Spleen (tissue), 7 donors: ENCODE measurements around the gene CATSPERB.

Experiments
- POLR2A ChIP-seq, 3 donors: fragments of 450-650 bp; IDR thresholded peaks; one replicate each; pipeline ENCODE4 v1.5.1; 2017; ENCODE audit warnings: antibody characterized with exemption in 3 of 3, mild to moderate bottlenecking in 1 of 3
- POLR2AphosphoS5 ChIP-seq, 3 donors: sonication (generic); formaldehyde crosslinking; IDR thresholded peaks; one replicate each; pipeline ENCODE4 v1.5.1; 2017; ENCODE audit warnings: antibody characterized with exemption in 3 of 3
- TF ChIP-seq, protein P1 (sequence below), 11 experiments: fragments of 200-600 bp in 7 of 11; fragments of 450-650 bp in 4 of 11; sonication (generic) in 4 of 11; IDR thresholded peaks in 8 of 11; conservative IDR thresholded peaks in 3 of 11; 1 replicate in 7 of 11; 2 replicates in 4 of 11; pipeline versions ENCODE4 v1.4.0 to v1.8.0; 2016 to 2021; ENCODE audit warnings: antibody characterized with exemption in 11 of 11, inconsistent platforms in 4 of 11, mild to moderate bottlenecking in 1 of 11
- donor health status: DM: no; HTN: no; CAD: no; lungs with moderate emphysema.
- donor health status: DM: no; HTN: no; CAD: no.
- donor health status: DM: no; HTN: no; CAD: no.

DNA sequence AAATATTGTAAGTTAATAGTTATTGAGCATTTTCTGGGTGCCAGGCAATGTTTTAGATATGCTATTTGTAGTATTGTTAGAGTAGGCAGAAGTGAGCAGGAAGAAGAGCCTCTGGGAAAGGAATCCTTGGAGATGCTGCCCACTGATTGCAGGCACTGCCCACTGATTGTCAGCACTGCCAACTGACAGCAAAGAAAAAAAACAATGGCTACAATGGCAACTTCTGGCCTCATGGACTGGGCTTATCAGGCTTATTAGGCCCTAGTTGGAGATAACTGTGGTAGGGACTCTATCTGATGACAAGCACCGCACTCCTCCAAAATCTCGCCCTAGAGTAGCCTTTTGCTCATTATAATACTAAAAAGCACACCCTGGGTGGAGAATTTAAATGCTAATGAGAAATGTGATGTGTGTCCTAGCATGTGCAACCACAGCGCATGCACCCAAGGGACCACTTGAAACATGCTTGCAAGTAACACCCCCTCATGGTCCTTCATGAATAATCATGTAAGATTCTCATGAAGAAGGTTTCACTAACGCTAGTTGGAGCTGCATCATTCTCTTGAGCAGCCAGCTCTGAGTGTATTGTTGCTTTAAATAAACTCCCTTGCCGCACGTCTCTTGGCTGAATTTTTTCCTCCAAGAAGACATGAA is 118.3 kb downstream of the CATSPERB start:
- TF ChIP-seq, protein P1, sequence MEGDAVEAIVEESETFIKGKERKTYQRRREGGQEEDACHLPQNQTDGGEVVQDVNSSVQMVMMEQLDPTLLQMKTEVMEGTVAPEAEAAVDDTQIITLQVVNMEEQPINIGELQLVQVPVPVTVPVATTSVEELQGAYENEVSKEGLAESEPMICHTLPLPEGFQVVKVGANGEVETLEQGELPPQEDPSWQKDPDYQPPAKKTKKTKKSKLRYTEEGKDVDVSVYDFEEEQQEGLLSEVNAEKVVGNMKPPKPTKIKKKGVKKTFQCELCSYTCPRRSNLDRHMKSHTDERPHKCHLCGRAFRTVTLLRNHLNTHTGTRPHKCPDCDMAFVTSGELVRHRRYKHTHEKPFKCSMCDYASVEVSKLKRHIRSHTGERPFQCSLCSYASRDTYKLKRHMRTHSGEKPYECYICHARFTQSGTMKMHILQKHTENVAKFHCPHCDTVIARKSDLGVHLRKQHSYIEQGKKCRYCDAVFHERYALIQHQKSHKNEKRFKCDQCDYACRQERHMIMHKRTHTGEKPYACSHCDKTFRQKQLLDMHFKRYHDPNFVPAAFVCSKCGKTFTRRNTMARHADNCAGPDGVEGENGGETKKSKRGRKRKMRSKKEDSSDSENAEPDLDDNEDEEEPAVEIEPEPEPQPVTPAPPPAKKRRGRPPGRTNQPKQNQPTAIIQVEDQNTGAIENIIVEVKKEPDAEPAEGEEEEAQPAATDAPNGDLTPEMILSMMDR (IDR thresholded peaks at IDR 0.05 in 8 of 11, conservative IDR thresholded peaks at IDR 0.05 in 3 of 11) = no peak
- TF ChIP-seq POLR2A (IDR thresholded peaks at IDR 0.05) (no peak), POLR2AphosphoS5 (IDR thresholded peaks at IDR 0.05) (no peak)
